Dendritic cell treated with granulocyte-macrophage colony-stimulating factor and Interleukin-4, amounts not matched to agents 40 ng/mL and 50 ng/mL, for 4 days (primary cell): ENCODE results near the gene NPTX1.

Experiments
- H3K27ac Mint-ChIP-seq: one replicate; pipeline ENCODE4 v1.8.0; 2022; ENCODE audit warnings: mild to moderate bottlenecking, mixed read lengths
- H3K27me3 Mint-ChIP-seq: one replicate; pipeline ENCODE4 v1.8.0; 2022; ENCODE audit warnings: mild to moderate bottlenecking, mixed read lengths
- H3K36me3 Mint-ChIP-seq: one replicate; pipeline ENCODE4 v1.8.0; 2022; ENCODE audit warnings: low read depth, mixed read lengths
- H3K4me1 Mint-ChIP-seq: one replicate; pipeline ENCODE4 v1.8.0; 2022; ENCODE audit warnings: low read depth, mixed read lengths
- H3K4me3 Mint-ChIP-seq: one replicate; pipeline ENCODE4 v1.8.0; 2022; ENCODE audit warnings: mild to moderate bottlenecking, moderate library complexity, mixed read lengths
- H3K9me3 Mint-ChIP-seq: one replicate; pipeline ENCODE4 v1.8.0; 2022; ENCODE audit warnings: mixed read lengths
- intact Hi-C: fragments of 100-400 bp; cut with micrococcal nuclease; formaldehyde crosslinking; loops from one replicate; pipeline ENCODE4 v1.15.0; 2022

Gene NPTX1

DNA sequence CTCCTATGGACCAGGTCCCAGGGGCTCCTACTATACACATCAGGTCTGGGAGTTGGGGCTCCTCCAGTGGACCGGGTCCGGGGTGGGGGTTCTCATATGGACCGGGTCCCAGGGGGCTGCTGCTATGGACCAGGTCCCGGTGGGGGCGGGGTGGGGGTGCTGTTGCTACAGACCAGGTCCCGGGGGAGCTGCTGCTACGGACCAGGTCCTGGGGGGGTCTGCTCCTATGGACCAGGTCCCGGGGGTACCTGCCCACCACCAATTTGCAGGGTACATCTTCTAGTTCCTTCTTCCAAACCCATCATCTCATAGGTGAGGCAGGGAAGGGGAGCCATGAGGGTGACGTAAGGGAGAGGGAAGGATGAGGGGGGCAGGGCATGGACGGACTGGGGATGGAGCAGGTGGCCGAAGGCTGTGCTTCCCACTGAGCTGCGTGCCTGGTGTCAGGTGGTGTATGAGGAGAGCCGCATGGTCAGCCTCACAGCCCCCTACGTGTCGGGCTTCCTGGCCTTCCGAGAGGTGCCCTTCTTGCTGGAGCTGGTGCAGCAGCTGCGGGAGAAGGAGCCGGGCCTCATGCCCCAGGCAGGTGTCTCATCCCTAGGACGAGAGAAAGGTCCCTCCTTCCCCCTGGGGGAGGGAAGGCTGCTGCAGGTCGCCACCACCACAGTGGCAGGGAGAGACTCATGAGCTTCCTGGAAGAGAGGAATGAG is 54.9 kb downstream of the NPTX1 start:
- Mint-ChIP-seq H3K4me1 (peaks cover 18% of the 10 kb centered on the region), H3K27me3 (peaks cover 9% of the 10 kb centered on the region), H3K27ac (no peak overlapping the region)

DNA sequence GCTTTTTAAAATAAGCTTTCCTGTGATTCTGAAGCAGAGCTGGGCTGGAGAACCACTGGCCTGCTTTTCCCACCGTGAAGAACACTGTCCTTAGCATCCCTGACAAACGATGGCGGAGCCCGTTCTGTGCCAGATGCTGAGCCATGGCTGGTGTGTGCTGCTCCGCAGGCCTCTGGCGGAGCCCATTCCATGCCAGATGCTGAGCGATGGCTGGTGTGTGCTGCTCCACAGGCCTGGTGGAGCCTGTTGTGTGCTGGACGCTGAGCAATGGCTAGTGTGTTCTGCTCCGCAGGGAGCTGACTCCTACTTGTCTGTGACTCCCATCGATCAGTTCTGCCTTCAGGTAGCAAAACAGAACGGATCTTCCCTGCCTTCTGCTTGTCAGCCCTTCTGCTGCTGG is 57.2 kb downstream of the NPTX1 start:
- Mint-ChIP-seq H3K4me1 (peaks cover 31% of the 10 kb centered on the region), H3K27ac (no peak overlapping the region), H3K27me3 (peaks cover 11% of the 10 kb centered on the region), H3K9me3 (no peaks in the 10 kb centered on the region), H3K4me3 (no peak overlapping the region), H3K36me3 (peaks cover 50% of the 10 kb centered on the region)
- intact Hi-C loops: no loop called here

More for the DNA sequence above, 54.9 kb downstream of the NPTX1 start:
- Mint-ChIP-seq H3K9me3 (no peaks in the 10 kb centered on the region), H3K36me3 (peaks cover 35% of the 10 kb centered on the region), H3K4me3 (no peak overlapping the region)
- intact Hi-C loops: no loop called here

DNA sequence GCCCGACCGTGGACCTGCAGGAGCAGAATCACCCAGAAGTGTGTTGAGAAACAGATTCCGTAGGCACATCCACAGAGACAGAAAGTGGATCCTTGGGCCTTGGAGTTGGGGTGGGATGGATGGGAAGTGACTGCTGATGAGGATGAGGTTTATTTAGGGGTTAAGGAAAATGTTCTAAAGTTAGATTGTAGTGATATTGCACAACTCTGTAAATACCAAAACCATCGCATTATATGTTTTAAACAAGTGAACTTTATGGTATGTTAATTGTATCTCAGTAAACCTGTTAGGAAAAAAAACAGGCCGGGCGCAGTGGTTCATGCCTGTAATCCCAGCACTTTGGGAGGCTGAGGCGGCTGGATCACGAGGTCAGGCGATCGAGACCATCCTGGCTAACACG is 57.8 kb downstream of the NPTX1 start:
- H3K4me1 Mint-ChIP-seq: peaks cover 38% of the 10 kb centered on the region
- no peak overlapping the region for H3K27ac Mint-ChIP-seq
- peaks cover 13% of the 10 kb centered on the region for H3K27me3 Mint-ChIP-seq
- H3K9me3 Mint-ChIP-seq: no peaks in the 10 kb centered on the region
- no peak overlapping the region for H3K4me3 Mint-ChIP-seq
- H3K36me3 Mint-ChIP-seq: peaks cover 50% of the 10 kb centered on the region
- intact Hi-C loops: no loop called here
